ENCODE data around the gene XPNPEP3. TPM values are rescaled to one million over a fixed set of nuclear protein-coding genes. Genes with fewer than 3 reads are reported as not detected.
A peak's percentile ranks its signal among the peaks of the same experiment; 100 is the strongest.

XPNPEP3 gene
- total and polyA plus RNA-seq, 2 donors, result 5.1 to 11.0 TPM

- Histone ChIP-seq H3K4me3 (ENCODE audit: low read depth, low read length) (no peak overlapping the region), H3K4me1 (ENCODE audit: insufficient read depth) (no peaks in the 10 kb centered on the region), H3K36me3 (ENCODE audit: insufficient read depth) (peaks cover 2% of the 10 kb centered on the region), H3K27ac (ENCODE audit: low read depth) (no peak overlapping the region)
- 61% methylated on average over 1 of the region's 1 CpG for WGBS
- no peak for DNase-seq (ENCODE audit: extremely low spot score)
These were observed 71.7 kb downstream of the XPNPEP3 start for GRCh38 chr22:40928657-40929056.

- WGBS, result 87% methylated on average over 2 of the region's 2 CpGs
- H3K36me3 ChIP-seq (ENCODE audit: insufficient read depth), result peaks cover 2% of the 10 kb centered on the region
These were observed 75.4 kb downstream of the XPNPEP3 start for GRCh38 chr22:40932396-40932795.

GRCh38 chr22:40939202-40939601 lies 82.3 kb downstream of the XPNPEP3 start:
- H3K4me1 ChIP-seq (ENCODE audit: insufficient read depth), result no peaks in the 10 kb centered on the region
- DNase-seq (ENCODE audit: extremely low spot score), result no peak
- H3K36me3 ChIP-seq (ENCODE audit: insufficient read depth), result no peaks in the 10 kb centered on the region
- no peak overlapping the region for H3K4me3 ChIP-seq (ENCODE audit: low read depth, low read length)
- H3K27ac ChIP-seq (ENCODE audit: low read depth), result no peak overlapping the region
- WGBS, result 90% methylated on average over 2 of the region's 2 CpGs

More at GRCh38 chr22:40932396-40932795, 75.4 kb downstream of the XPNPEP3 start:
- no peak for DNase-seq (ENCODE audit: extremely low spot score)
- H3K27ac ChIP-seq (ENCODE audit: low read depth), result no peak overlapping the region
- H3K4me1 ChIP-seq (ENCODE audit: insufficient read depth), result no peaks in the 10 kb centered on the region
- H3K4me3 ChIP-seq (ENCODE audit: low read depth, low read length), result no peak overlapping the region

- H3K27ac ChIP-seq (ENCODE audit: low read depth), result peak within 1 kb of the TSS; percentile 86
- WGBS, result under 1% methylated on average over 86 of the region's 86 CpGs
- H3K36me3 ChIP-seq (ENCODE audit: insufficient read depth), result peaks cover 2% of the 10 kb centered on the region
- peak; percentile 96 for DNase-seq (ENCODE audit: extremely low spot score)
- no peaks in the 10 kb centered on the region for H3K4me1 ChIP-seq (ENCODE audit: insufficient read depth)
- peak within 1 kb of the TSS; percentile 70 for H3K4me3 ChIP-seq (ENCODE audit: low read depth, low read length)
These were observed 94.2 kb downstream of the XPNPEP3 start, which contains the start of gene RBX1 for GRCh38 chr22:40950962-40951794. RBX1 (plus strand) TSS chr22:40951378; CDS start chr22:40951399, 21 bp downstream.

GRCh38 chr22:40951795-40952605 lies 95.1 kb downstream of the XPNPEP3 start:
- Histone ChIP-seq H3K27ac (ENCODE audit: low read depth) (peak overlapping the region; percentile 83), H3K4me3 (ENCODE audit: low read depth, low read length) (peak overlapping the region; percentile 70), H3K36me3 (ENCODE audit: insufficient read depth) (peaks cover 2% of the 10 kb centered on the region), H3K4me1 (ENCODE audit: insufficient read depth) (no peaks in the 10 kb centered on the region)
- peak; percentile 5 for DNase-seq (ENCODE audit: extremely low spot score)
- WGBS, result 5% methylated on average over 21 of the region's 21 CpGs

- Histone ChIP-seq H3K27ac (ENCODE audit: low read depth) (no peak overlapping the region), H3K36me3 (ENCODE audit: insufficient read depth) (peaks cover 2% of the 10 kb centered on the region), H3K4me3 (ENCODE audit: low read depth, low read length) (no peak overlapping the region), H3K4me1 (ENCODE audit: insufficient read depth) (no peaks in the 10 kb centered on the region)
- DNase-seq (ENCODE audit: extremely low spot score), result no peak
- WGBS, result 62% methylated on average over 2 of the region's 2 CpGs
These were observed 96.5 kb downstream of the XPNPEP3 start for GRCh38 chr22:40953471-40953870.

GRCh38 chr22:40954113-40954512 lies 97.2 kb downstream of the XPNPEP3 start:
- Histone ChIP-seq H3K27ac (ENCODE audit: low read depth) (no peak overlapping the region), H3K36me3 (ENCODE audit: insufficient read depth) (peaks cover 3% of the 10 kb centered on the region), H3K4me1 (ENCODE audit: insufficient read depth) (no peaks in the 10 kb centered on the region), H3K4me3 (ENCODE audit: low read depth, low read length) (no peak overlapping the region)
- DNase-seq (ENCODE audit: extremely low spot score), result no peak
- WGBS, result 82% methylated on average over 4 of the region's 4 CpGs

- no peak overlapping the region for H3K27ac ChIP-seq (ENCODE audit: low read depth)
- DNase-seq (ENCODE audit: extremely low spot score), result no peak
- no peak overlapping the region for H3K4me3 ChIP-seq (ENCODE audit: low read depth, low read length)
- H3K36me3 ChIP-seq (ENCODE audit: insufficient read depth), result peaks cover 3% of the 10 kb centered on the region
- H3K4me1 ChIP-seq (ENCODE audit: insufficient read depth), result no peaks in the 10 kb centered on the region
- 76% methylated on average over 3 of the region's 3 CpGs for WGBS
These were observed 98.6 kb downstream of the XPNPEP3 start for GRCh38 chr22:40955571-40955970.

- H3K4me1 ChIP-seq (ENCODE audit: insufficient read depth), result no peaks in the 10 kb centered on the region
- peaks cover 3% of the 10 kb centered on the region for H3K36me3 ChIP-seq (ENCODE audit: insufficient read depth)
- no peak overlapping the region for H3K27ac ChIP-seq (ENCODE audit: low read depth)
- WGBS, result 91% methylated on average over 7 of the region's 7 CpGs
- DNase-seq (ENCODE audit: extremely low spot score), result no peak
- no peak overlapping the region for H3K4me3 ChIP-seq (ENCODE audit: low read depth, low read length)
These were observed 100.7 kb downstream of the XPNPEP3 start for GRCh38 chr22:40957601-40958000.

- H3K4me1 ChIP-seq (ENCODE audit: insufficient read depth), result no peaks in the 10 kb centered on the region
- H3K27ac ChIP-seq (ENCODE audit: low read depth), result no peak overlapping the region
- no peak for DNase-seq (ENCODE audit: extremely low spot score)
- H3K36me3 ChIP-seq (ENCODE audit: insufficient read depth), result peaks cover 3% of the 10 kb centered on the region
- no peak overlapping the region for H3K4me3 ChIP-seq (ENCODE audit: low read depth, low read length)
- WGBS, result 78% methylated on average over 2 of the region's 2 CpGs
These were observed 101.4 kb downstream of the XPNPEP3 start for GRCh38 chr22:40958299-40958698.

GRCh38 chr22:40960145-40960544 lies 103.2 kb downstream of the XPNPEP3 start:
- WGBS, result 80% methylated on average over 2 of the region's 2 CpGs
- Histone ChIP-seq H3K27ac (ENCODE audit: low read depth) (no peak overlapping the region), H3K4me3 (ENCODE audit: low read depth, low read length) (no peak overlapping the region), H3K36me3 (ENCODE audit: insufficient read depth) (peaks cover 1% of the 10 kb centered on the region), H3K4me1 (ENCODE audit: insufficient read depth) (no peaks in the 10 kb centered on the region)
- DNase-seq (ENCODE audit: extremely low spot score), result no peak

GRCh38 chr22:40965936-40966725 lies 109.2 kb downstream of the XPNPEP3 start:
- no peak for DNase-seq (ENCODE audit: extremely low spot score)
- WGBS, result 92% methylated on average over 8 of the region's 8 CpGs

GRCh38 chr22:40966726-40967085 lies 109.8 kb downstream of the XPNPEP3 start:
- Histone ChIP-seq H3K27ac (ENCODE audit: low read depth) (no peak overlapping the region), H3K4me1 (ENCODE audit: insufficient read depth) (no peaks in the 10 kb centered on the region), H3K4me3 (ENCODE audit: low read depth, low read length) (no peak overlapping the region), H3K36me3 (ENCODE audit: insufficient read depth) (no peaks in the 10 kb centered on the region)
- DNase-seq (ENCODE audit: extremely low spot score), result no peak
- WGBS, result 75% methylated on average over 7 of the region's 7 CpGs

More at GRCh38 chr22:40965936-40966725, 109.2 kb downstream of the XPNPEP3 start:
- H3K4me3 ChIP-seq (ENCODE audit: low read depth, low read length), result no peak overlapping the region
- no peaks in the 10 kb centered on the region for H3K4me1 ChIP-seq (ENCODE audit: insufficient read depth)
- H3K27ac ChIP-seq (ENCODE audit: low read depth), result no peak overlapping the region
- H3K36me3 ChIP-seq (ENCODE audit: insufficient read depth), result no peaks in the 10 kb centered on the region

Data from urinary bladder (tissue), 4 donors.